Ascending aorta (tissue), 2 donors: ENCODE results near the gene RETREG3. TPM values are rescaled to one million over a fixed set of nuclear protein-coding genes. Genes with fewer than 3 reads are reported as not detected.

ENCODE experiments used
- DNase-seq, 2 donors: peaks; one replicate each; pipeline ENCODE4 v3.0.0-alpha.2; 2019; ENCODE audit warnings: low spot score in 2 of 2
- H3K27ac ChIP-seq, 2 donors: fragments of 200-600 bp; sonication (generic); one replicate each; pipeline ENCODE4 v1.5.1; 2016 to 2017; ENCODE audit warnings: mild to moderate bottlenecking in 1 of 2
- H3K27me3 ChIP-seq: fragments of 200-600 bp; sonication (generic); one replicate; pipeline ENCODE4 v1.5.1; 2017
- H3K36me3 ChIP-seq, 2 donors: fragments of 200-600 bp; sonication (generic); one replicate each; pipeline ENCODE4 v1.5.1; 2016
- H3K4me1 ChIP-seq, 2 donors: fragments of 200-600 bp; sonication (generic); one replicate each; pipeline ENCODE4 v1.5.1; 2016 to 2017; ENCODE audit warnings: mild to moderate bottlenecking in 1 of 2
- H3K4me3 ChIP-seq, 2 donors: fragments of 200-600 bp; sonication (generic); one replicate each; pipeline ENCODE4 v1.5.1; 2016 to 2017; ENCODE audit warnings: mild to moderate bottlenecking in 1 of 2
- H3K9me3 ChIP-seq, 2 donors: fragments of 200-600 bp; sonication (generic); one replicate each; pipeline ENCODE4 v1.5.1; 2016
- CTCF ChIP-seq, 3 experiments: fragments of 200-600 bp in 2 of 3; fragments of 450-650 bp in 1 of 3; sonication (generic) in 2 of 3; IDR thresholded peaks; one replicate each; pipeline ENCODE4 v1.5.1; 2016 to 2019; ENCODE audit warnings: antibody characterized with exemption in 3 of 3, mild to moderate bottlenecking in 1 of 3, moderate library complexity in 1 of 3
- intact Hi-C: fragments of 100-400 bp; cut with DNase I; formaldehyde crosslinking; loops from one replicate; pipeline ENCODE4 v1.15.1; 2023
- total RNA-seq: library from RNA; depleted of rRNA; stranded (reverse); fragments of >200 nt; gene quantifications from one replicate; pipeline ENCODE4 v1.1.0, GENCODE V29; 2016

The RETREG3 gene
- total RNA-seq, 1 donor from 2014 or later: 51.3 TPM

- TF ChIP-seq CTCF (IDR thresholded peaks at IDR 0.05): no peak
- Histone ChIP-seq H3K9me3 (no peaks in the 10 kb centered on the region), H3K27ac (no peak overlapping the region), H3K4me1 (peaks cover 14 to 15% of the 10 kb centered on the region in 2 donors), H3K4me3 (no peak overlapping the region), H3K36me3 (peaks cover 29 to 44% of the 10 kb centered on the region in 2 donors), H3K27me3 (no peaks in the 10 kb centered on the region)
- intact Hi-C loops: loop anchor here (2.0 to 5.0 kb wide), 3 partner anchors 17 to 116 kb away; partner anchors contain the start of genes CAVIN1 and PSMC3IP
- no peak for DNase-seq
Observed at GRCh38 chr17:42537826-42538451, 71.2 kb downstream of the RETREG3 start.

DNA sequence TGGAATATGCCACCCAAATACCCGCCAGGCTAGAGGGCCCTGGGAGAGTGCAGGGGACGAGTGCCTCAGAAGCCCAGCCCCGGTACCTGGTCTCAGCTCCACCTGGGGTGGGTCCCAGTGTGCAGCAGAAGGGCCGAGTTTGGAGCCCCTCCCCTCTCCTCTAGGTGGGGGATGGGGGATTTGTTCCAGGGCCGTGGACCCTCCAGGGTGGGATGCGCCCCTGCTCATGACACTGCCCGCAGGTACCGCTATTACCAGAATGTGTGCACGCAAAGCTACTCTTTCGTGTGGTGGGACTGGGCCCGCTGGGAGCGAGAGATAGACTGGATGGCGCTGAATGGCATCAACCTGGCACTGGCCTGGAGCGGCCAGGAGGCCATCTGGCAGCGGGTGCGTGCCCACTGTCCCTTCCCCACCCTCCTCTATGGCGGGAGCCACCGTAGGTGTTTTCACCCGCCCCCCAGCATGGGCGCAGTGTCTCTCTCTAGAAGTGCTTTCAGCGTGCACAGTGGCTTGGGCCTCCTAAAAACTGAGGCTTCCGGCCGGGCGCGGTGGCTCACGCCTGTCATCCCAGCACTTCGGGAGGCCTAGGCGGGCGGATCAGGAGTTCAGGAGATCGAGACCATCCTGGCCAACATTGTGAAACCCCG lies 71.9 kb downstream of the RETREG3 start:
- no peak for DNase-seq
- H3K36me3 ChIP-seq: peaks cover 23 to 38% of the 10 kb centered on the region in 2 donors
- no peak for TF ChIP-seq CTCF (IDR thresholded peaks at IDR 0.05)
- H3K27me3 ChIP-seq: no peaks in the 10 kb centered on the region
- H3K4me3 ChIP-seq: peak overlapping the region; percentile 72 to 79
- no peaks in the 10 kb centered on the region for H3K9me3 ChIP-seq
- intact Hi-C loops: loop anchor here (2.0 to 5.0 kb wide), 3 partner anchors 18 to 115 kb away; partner anchors contain the start of genes CAVIN1 and PSMC3IP
- H3K4me1 ChIP-seq: peaks cover 14 to 15% of the 10 kb centered on the region in 2 donors
- peak overlapping the region; percentile 89 to 90 for H3K27ac ChIP-seq

GRCh38 chr17:42536372-42537155 lies 72.6 kb downstream of the RETREG3 start:
- Histone ChIP-seq H3K4me1 (peaks cover 14 to 17% of the 10 kb centered on the region in 2 donors), H3K9me3 (no peaks in the 10 kb centered on the region), H3K36me3 (peaks cover 18 to 30% of the 10 kb centered on the region in 2 donors), H3K27me3 (no peaks in the 10 kb centered on the region), H3K4me3 (peak overlapping the region; percentile 72 to 79), H3K27ac (peak overlapping the region; percentile 89 to 90)
- peak; percentile 63 to 91 for DNase-seq
- intact Hi-C loops: loop anchor here (1.0 to 5.0 kb wide), 5 partner anchors 18 to 114 kb away; partner anchors contain the start of genes CAVIN1, COASY and PSMC3IP
- peak in 1 of 3 experiments; percentile 46 for TF ChIP-seq CTCF (IDR thresholded peaks at IDR 0.05)

- peak; percentile 83 to 97 for DNase-seq
- Histone ChIP-seq H3K4me3 (peak within 1 kb of the TSS; percentile 72 to 79), H3K9me3 (no peaks in the 10 kb centered on the region), H3K4me1 (peaks cover 14 to 23% of the 10 kb centered on the region in 2 donors), H3K27ac (peak within 1 kb of the TSS; percentile 89 to 90), H3K27me3 (no peaks in the 10 kb centered on the region), H3K36me3 (peaks cover 16 to 25% of the 10 kb centered on the region in 2 donors)
- TF ChIP-seq CTCF (IDR thresholded peaks at IDR 0.05): no peak
- intact Hi-C loops: loop anchor here (1.0 to 5.0 kb wide), 5 partner anchors 19 to 114 kb away; partner anchors contain the start of genes CAVIN1, COASY and PSMC3IP
Observed at GRCh38 chr17:42536048-42536371, 73.2 kb downstream of the RETREG3 start, which contains the start of gene NAGLU. TSS of gene NAGLU (plus strand) at chr17:42536241. CDS start at chr17:42536273, 32 bp downstream.
